Colonic mucosa (tissue), 4 donors: ENCODE measurements around the gene DOCK9. TPM values are rescaled to one million over a fixed set of nuclear protein-coding genes. Genes with fewer than 3 reads are reported as not detected.

Experiments
- DNase-seq: peaks from one replicate; pipeline ENCODE4 v3.0.0-alpha.2; 2020
- H3K27ac ChIP-seq: fragments of 200-600 bp; one replicate; pipeline ENCODE4 v1.8.0; 2021
- H3K27me3 ChIP-seq: fragments of 200-600 bp; one replicate; pipeline ENCODE4 v1.8.0; 2021
- H3K36me3 ChIP-seq: fragments of 200-600 bp; one replicate; pipeline ENCODE4 v1.8.0; 2021
- H3K4me1 ChIP-seq: fragments of 200-600 bp; one replicate; pipeline ENCODE4 v1.8.0; 2021; ENCODE audit warnings: mild to moderate bottlenecking
- H3K4me3 ChIP-seq: fragments of 200-600 bp; one replicate; pipeline ENCODE4 v1.8.0; 2021
- H3K9ac ChIP-seq, 2 donors: one replicate each; pipeline ENCODE4 v1.7.0; 2013; ENCODE audit warnings: control low read depth in 2 of 2, low read depth in 2 of 2, low read length in 2 of 2
- H3K9me3 ChIP-seq: fragments of 200-600 bp; one replicate; pipeline ENCODE4 v1.8.0; 2021
- intact Hi-C: fragments of 100-400 bp; cut with DNase I; formaldehyde crosslinking; loops from one replicate; pipeline ENCODE4 v1.14.1; 2022
- total RNA-seq, 2 donors: library from RNA; stranded (reverse); fragmentation: NEBNext Ultra II Directional in 1 of 2; extraction: Animal tissue kit (Norgen Biotek cat#: 25700) in 1 of 2; gene quantifications; one replicate each; pipeline ENCODE4 v1.2.1, GENCODE V29; 2021
- TF ChIP-seq, protein P1 (sequence below): fragments of 200-600 bp; IDR thresholded peaks from one replicate; pipeline ENCODE4 v1.8.0; 2022; ENCODE audit warnings: antibody characterized with exemption, mild to moderate bottlenecking
- donor health status: healthy.
- donor health status: DM: no; HTN: no; CAD: no.
- donor health status: DM: no; HTN: no; CAD: no.

Gene DOCK9
- total RNA-seq, 2 donors from 2014 or later, result 42.3 to 52.4 TPM

GRCh38 chr13:98981369-98982080 lies 3.7 kb upstream of the DOCK9 start:
- Histone ChIP-seq H3K27ac (no peak overlapping the region), H3K4me1 (no peaks in the 10 kb centered on the region)

GRCh38 chr13:98979012-98979660 lies 1.3 kb upstream of the DOCK9 start:
- H3K4me3 ChIP-seq, result no peak overlapping the region
- H3K4me1 ChIP-seq, result no peaks in the 10 kb centered on the region
- no peaks in the 10 kb centered on the region for H3K36me3 ChIP-seq
- no peak overlapping the region for H3K9ac ChIP-seq
- intact Hi-C loops, result no loop called here
- no peaks in the 10 kb centered on the region for H3K9me3 ChIP-seq
- H3K27me3 ChIP-seq, result no peaks in the 10 kb centered on the region
- TF ChIP-seq, protein P1, sequence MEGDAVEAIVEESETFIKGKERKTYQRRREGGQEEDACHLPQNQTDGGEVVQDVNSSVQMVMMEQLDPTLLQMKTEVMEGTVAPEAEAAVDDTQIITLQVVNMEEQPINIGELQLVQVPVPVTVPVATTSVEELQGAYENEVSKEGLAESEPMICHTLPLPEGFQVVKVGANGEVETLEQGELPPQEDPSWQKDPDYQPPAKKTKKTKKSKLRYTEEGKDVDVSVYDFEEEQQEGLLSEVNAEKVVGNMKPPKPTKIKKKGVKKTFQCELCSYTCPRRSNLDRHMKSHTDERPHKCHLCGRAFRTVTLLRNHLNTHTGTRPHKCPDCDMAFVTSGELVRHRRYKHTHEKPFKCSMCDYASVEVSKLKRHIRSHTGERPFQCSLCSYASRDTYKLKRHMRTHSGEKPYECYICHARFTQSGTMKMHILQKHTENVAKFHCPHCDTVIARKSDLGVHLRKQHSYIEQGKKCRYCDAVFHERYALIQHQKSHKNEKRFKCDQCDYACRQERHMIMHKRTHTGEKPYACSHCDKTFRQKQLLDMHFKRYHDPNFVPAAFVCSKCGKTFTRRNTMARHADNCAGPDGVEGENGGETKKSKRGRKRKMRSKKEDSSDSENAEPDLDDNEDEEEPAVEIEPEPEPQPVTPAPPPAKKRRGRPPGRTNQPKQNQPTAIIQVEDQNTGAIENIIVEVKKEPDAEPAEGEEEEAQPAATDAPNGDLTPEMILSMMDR, result no peak
- no peak for DNase-seq
- H3K27ac ChIP-seq, result no peak overlapping the region

More at GRCh38 chr13:98981369-98982080, 3.7 kb upstream of the DOCK9 start:
- no peaks in the 10 kb centered on the region for H3K36me3 ChIP-seq
- intact Hi-C loops, result no loop called here
- H3K9ac ChIP-seq, result no peak overlapping the region
- no peaks in the 10 kb centered on the region for H3K27me3 ChIP-seq
- no peak overlapping the region for H3K4me3 ChIP-seq
- TF ChIP-seq, protein P1, result no peak
- no peak for DNase-seq
- no peaks in the 10 kb centered on the region for H3K9me3 ChIP-seq

- no peaks in the 10 kb centered on the region for H3K27me3 ChIP-seq
- H3K36me3 ChIP-seq, result no peaks in the 10 kb centered on the region
- H3K9me3 ChIP-seq, result no peaks in the 10 kb centered on the region
- intact Hi-C loops, result no loop called here
- DNase-seq, result no peak
- TF ChIP-seq, protein P1, result no peak
- H3K27ac ChIP-seq, result peak overlapping the region; percentile 3
- H3K9ac ChIP-seq, result no peak overlapping the region
- H3K4me1 ChIP-seq, result no peaks in the 10 kb centered on the region
- peak overlapping the region; percentile 26 for H3K4me3 ChIP-seq
Measured at GRCh38 chr13:98978280-98978679, 416 bp upstream of the DOCK9 start.

- Histone ChIP-seq H3K27ac (no peak overlapping the region), H3K4me1 (no peaks in the 10 kb centered on the region), H3K9ac (no peak overlapping the region), H3K9me3 (no peaks in the 10 kb centered on the region), H3K27me3 (no peaks in the 10 kb centered on the region), H3K4me3 (no peak overlapping the region), H3K36me3 (no peaks in the 10 kb centered on the region)
- intact Hi-C loops, result no loop called here
- DNase-seq, result no peak
- TF ChIP-seq, protein P1, result no peak
Measured at GRCh38 chr13:98976941-98977340, 923 bp downstream of the DOCK9 start.

DNA sequence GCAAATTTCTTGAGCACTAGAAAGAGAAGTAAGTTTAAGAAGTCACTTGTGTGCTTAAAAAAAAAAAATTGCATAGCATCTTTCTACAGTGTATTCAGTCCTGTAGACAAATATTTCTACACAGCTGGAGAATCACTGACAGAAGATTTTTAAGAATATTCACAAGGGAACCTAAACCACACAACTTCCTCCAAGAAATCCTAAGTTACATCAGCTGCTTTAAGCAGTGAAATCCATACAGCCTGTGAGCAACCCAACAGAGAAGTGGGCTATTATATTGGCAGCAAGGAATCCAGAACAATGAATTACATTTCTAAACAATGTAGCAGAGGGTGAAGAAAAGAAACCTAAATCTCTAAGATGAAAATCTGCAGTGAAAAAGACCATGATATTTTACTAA lies 1.5 kb downstream of the DOCK9 start:
- Histone ChIP-seq H3K9ac (no peak overlapping the region), H3K4me3 (no peak overlapping the region), H3K4me1 (no peaks in the 10 kb centered on the region), H3K9me3 (no peaks in the 10 kb centered on the region), H3K36me3 (no peaks in the 10 kb centered on the region), H3K27me3 (no peaks in the 10 kb centered on the region), H3K27ac (no peak overlapping the region)
- no peak for DNase-seq
- intact Hi-C loops, result no loop called here
- TF ChIP-seq, protein P1, result no peak
